Measurements from ENCODE around the gene MMP3. TPM values are rescaled to one million over a fixed set of nuclear protein-coding genes. Genes with fewer than 3 reads are reported as not detected.

Gene MMP3
- total and polyA plus RNA-seq, 4 donors: not detected

- no peak overlapping the region for H3K27ac ChIP-seq (ENCODE audit: low read depth in 1 of 2, low read length in 2 of 2)
- H3K4me3 ChIP-seq (ENCODE audit: low read depth in 1 of 3, low read length in 3 of 3): no peak overlapping the region
- no peaks in the 10 kb centered on the region for H3K4me1 ChIP-seq (ENCODE audit: control insufficient read depth in 4 of 4, insufficient read depth in 4 of 4, low read length in 3 of 4)
- no peaks in the 10 kb centered on the region for H3K36me3 ChIP-seq (ENCODE audit: control insufficient read depth in 4 of 4, insufficient read depth in 3 of 4, low read depth in 1 of 4, low read length in 3 of 4)
- H3K27me3 ChIP-seq (ENCODE audit: control insufficient read depth in 4 of 4, insufficient read depth in 4 of 4, low read length in 3 of 4): peaks cover 0 to 3% (median 0%) of the 10 kb centered on the region in 4 donors
- no peak for DNase-seq (ENCODE audit: low spot score)
- no peaks in the 10 kb centered on the region for H3K9me3 ChIP-seq (ENCODE audit: control insufficient read depth in 4 of 4, low read length in 3 of 4)
- 49% methylated on average over 2 of the region's 2 CpGs for WGBS
- TF ChIP-seq GABPA (IDR thresholded peaks at IDR 0.05 in 1 of 2, conservative IDR thresholded peaks at IDR 0.05 in 1 of 2) (no peak), NR2F2 (IDR thresholded peaks at IDR 0.05) (no peak), RXRA (IDR thresholded peaks at IDR 0.05) (no peak), SP1 (IDR thresholded peaks at IDR 0.05) (no peak)
- H3K9ac ChIP-seq (ENCODE audit: low read depth in 1 of 2, low read length in 2 of 2): no peak overlapping the region
Measured at GRCh38 chr11:102802341-102802740, 41.1 kb downstream of the MMP3 start.

GRCh38 chr11:102800767-102801166 lies 42.6 kb downstream of the MMP3 start:
- no peak overlapping the region for H3K27ac ChIP-seq (ENCODE audit: low read depth in 1 of 2, low read length in 2 of 2)
- no peak overlapping the region for H3K4me3 ChIP-seq (ENCODE audit: low read depth in 1 of 3, low read length in 3 of 3)
- peaks cover 0 to 3% (median 0%) of the 10 kb centered on the region in 4 donors for H3K27me3 ChIP-seq (ENCODE audit: control insufficient read depth in 4 of 4, insufficient read depth in 4 of 4, low read length in 3 of 4)
- H3K9ac ChIP-seq (ENCODE audit: low read depth in 1 of 2, low read length in 2 of 2): no peak overlapping the region
- no peaks in the 10 kb centered on the region for H3K9me3 ChIP-seq (ENCODE audit: control insufficient read depth in 4 of 4, low read length in 3 of 4)
- DNase-seq (ENCODE audit: low spot score): no peak
- TF ChIP-seq RAD21 (IDR thresholded peaks at IDR 0.05) (no peak), RXRA (IDR thresholded peaks at IDR 0.05) (no peak), MAX (IDR thresholded peaks at IDR 0.05) (no peak), ZBTB33 (IDR thresholded peaks at IDR 0.05) (no peak), HNF4A (conservative IDR thresholded peaks at IDR 0.05) (no peak), YY1 (IDR thresholded peaks at IDR 0.05) (no peak), FOXA2 (IDR thresholded peaks at IDR 0.05) (no peak), GABPA (IDR thresholded peaks at IDR 0.05 in 1 of 2, conservative IDR thresholded peaks at IDR 0.05 in 1 of 2) (no peak), HNF4G (IDR thresholded peaks at IDR 0.05) (no peak), EGR1 (IDR thresholded peaks at IDR 0.05; ENCODE audit: low read depth in 2 of 2) (no peak)
- no peaks in the 10 kb centered on the region for H3K36me3 ChIP-seq (ENCODE audit: control insufficient read depth in 4 of 4, insufficient read depth in 3 of 4, low read depth in 1 of 4, low read length in 3 of 4)
- no peaks in the 10 kb centered on the region for H3K4me1 ChIP-seq (ENCODE audit: control insufficient read depth in 4 of 4, insufficient read depth in 4 of 4, low read length in 3 of 4)
- WGBS: 71% methylated on average over 4 of the region's 4 CpGs

GRCh38 chr11:102799681-102800340 lies 43.6 kb downstream of the MMP3 start:
- no peak overlapping the region for H3K9ac ChIP-seq (ENCODE audit: low read depth in 1 of 2, low read length in 2 of 2)
- H3K9me3 ChIP-seq (ENCODE audit: control insufficient read depth in 4 of 4, low read length in 3 of 4): no peaks in the 10 kb centered on the region
- no peaks in the 10 kb centered on the region for H3K4me1 ChIP-seq (ENCODE audit: control insufficient read depth in 4 of 4, insufficient read depth in 4 of 4, low read length in 3 of 4)
- TF ChIP-seq JUND (IDR thresholded peaks at IDR 0.05): no peak
- no peak for TF ChIP-seq RAD21 (IDR thresholded peaks at IDR 0.05)
- no peak for TF ChIP-seq RXRA (IDR thresholded peaks at IDR 0.05)
- no peak for TF ChIP-seq REST (IDR thresholded peaks at IDR 0.05)
- no peak for TF ChIP-seq EGR1 (IDR thresholded peaks at IDR 0.05; ENCODE audit: low read depth in 2 of 2)
- TF ChIP-seq HNF4A (conservative IDR thresholded peaks at IDR 0.05): no peak
- TF ChIP-seq ATF3 (IDR thresholded peaks at IDR 0.05): no peak
- TF ChIP-seq YY1 (IDR thresholded peaks at IDR 0.05): no peak
- TF ChIP-seq ZBTB33 (IDR thresholded peaks at IDR 0.05): no peak
- no peak for TF ChIP-seq SP1 (IDR thresholded peaks at IDR 0.05)
- TF ChIP-seq HNF4G (IDR thresholded peaks at IDR 0.05): no peak
- no peak for TF ChIP-seq FOXA2 (IDR thresholded peaks at IDR 0.05)
- no peak for TF ChIP-seq FOXA1 (IDR thresholded peaks at IDR 0.05)
- TF ChIP-seq TAF1 (conservative IDR thresholded peaks at IDR 0.05): no peak
- TF ChIP-seq MAX (IDR thresholded peaks at IDR 0.05): no peak
- DNase-seq (ENCODE audit: low spot score): no peak
- no peaks in the 10 kb centered on the region for H3K36me3 ChIP-seq (ENCODE audit: control insufficient read depth in 4 of 4, insufficient read depth in 3 of 4, low read depth in 1 of 4, low read length in 3 of 4)
- WGBS: 63% methylated on average over 6 of the region's 6 CpGs
- peaks cover 0 to 3% (median 0%) of the 10 kb centered on the region in 4 donors for H3K27me3 ChIP-seq (ENCODE audit: control insufficient read depth in 4 of 4, insufficient read depth in 4 of 4, low read length in 3 of 4)
- H3K27ac ChIP-seq (ENCODE audit: low read depth in 1 of 2, low read length in 2 of 2): no peak overlapping the region
- H3K4me3 ChIP-seq (ENCODE audit: low read depth in 1 of 3, low read length in 3 of 3): no peak overlapping the region

Measured in liver (tissue), 9 donors.